Activated CD4-positive, alpha-beta T cell treated with anti-CD3 and anti-CD28 coated beads, Interleukin-2, amount 50 U/mL, for 16 hours (primary cell): Measurements from ENCODE around the gene PFKL.

Experiments
- DNase-seq: peaks from one replicate; pipeline ENCODE4 v3.0.0-alpha.2; 2020

Gene PFKL

GRCh38 chr21:44366586-44367211 lies 66.8 kb downstream of the PFKL start:
- DNase-seq, result no peak

GRCh38 chr21:44368711-44369446 lies 69.0 kb downstream of the PFKL start:
- DNase-seq, result no peak

- no peak for DNase-seq
Observed at GRCh38 chr21:44370027-44370735, 70.3 kb downstream of the PFKL start.

GRCh38 chr21:44370786-44371410 lies 71.0 kb downstream of the PFKL start:
- no peak for DNase-seq

- no peak for DNase-seq
Observed at GRCh38 chr21:44371596-44371995, 71.7 kb downstream of the PFKL start.

GRCh38 chr21:44372616-44373015 lies 72.8 kb downstream of the PFKL start:
- DNase-seq, result no peak

- DNase-seq, result no peak
Observed at GRCh38 chr21:44374601-44375280, 74.9 kb downstream of the PFKL start.

- DNase-seq, result peak; percentile 33
Observed at GRCh38 chr21:44375281-44375651, 75.4 kb downstream of the PFKL start.

- DNase-seq, result no peak
Observed at GRCh38 chr21:44375761-44376241, 75.9 kb downstream of the PFKL start.

- DNase-seq, result no peak
Observed at GRCh38 chr21:44376606-44377005, 76.8 kb downstream of the PFKL start.
